ENCODE measurements around the gene CNGB1. TPM values are rescaled to one million over a fixed set of nuclear protein-coding genes. Genes with fewer than 3 reads are reported as not detected.

CNGB1 gene
- total RNA-seq, 4 donors from 2014 or later, result not detected

DNA sequence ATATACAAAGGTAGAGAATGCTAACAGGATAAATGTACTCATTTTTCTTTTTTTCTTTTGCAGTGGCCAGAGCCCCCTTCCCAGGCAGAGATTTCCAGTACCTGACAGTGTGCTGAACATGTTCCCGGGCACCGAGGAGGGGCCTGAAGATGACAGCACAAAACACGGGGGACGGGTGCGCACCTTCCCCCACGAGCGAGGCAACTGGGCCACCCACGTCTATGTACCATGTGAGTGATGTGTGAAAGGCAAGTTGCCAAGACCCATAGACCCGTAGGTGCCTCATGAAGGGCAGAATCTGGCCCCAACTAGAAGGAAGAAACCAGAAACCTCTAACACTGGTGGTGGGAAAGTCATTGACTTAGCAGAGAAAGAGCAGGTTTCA lies 31.5 kb upstream of the CNGB1 start:
- H3K27ac ChIP-seq, result no peak overlapping the region
- no peak for DNase-seq
- intact Hi-C loops (cut with DNase I; ENCODE audit: low total_unique reads), result loop anchor here (5.0 kb wide), 2 partner anchors 100 to 245 kb away; no protein-coding TSS in a partner anchor
- H3K9me3 ChIP-seq, result no peaks in the 10 kb centered on the region
- TF ChIP-seq, protein P1, sequence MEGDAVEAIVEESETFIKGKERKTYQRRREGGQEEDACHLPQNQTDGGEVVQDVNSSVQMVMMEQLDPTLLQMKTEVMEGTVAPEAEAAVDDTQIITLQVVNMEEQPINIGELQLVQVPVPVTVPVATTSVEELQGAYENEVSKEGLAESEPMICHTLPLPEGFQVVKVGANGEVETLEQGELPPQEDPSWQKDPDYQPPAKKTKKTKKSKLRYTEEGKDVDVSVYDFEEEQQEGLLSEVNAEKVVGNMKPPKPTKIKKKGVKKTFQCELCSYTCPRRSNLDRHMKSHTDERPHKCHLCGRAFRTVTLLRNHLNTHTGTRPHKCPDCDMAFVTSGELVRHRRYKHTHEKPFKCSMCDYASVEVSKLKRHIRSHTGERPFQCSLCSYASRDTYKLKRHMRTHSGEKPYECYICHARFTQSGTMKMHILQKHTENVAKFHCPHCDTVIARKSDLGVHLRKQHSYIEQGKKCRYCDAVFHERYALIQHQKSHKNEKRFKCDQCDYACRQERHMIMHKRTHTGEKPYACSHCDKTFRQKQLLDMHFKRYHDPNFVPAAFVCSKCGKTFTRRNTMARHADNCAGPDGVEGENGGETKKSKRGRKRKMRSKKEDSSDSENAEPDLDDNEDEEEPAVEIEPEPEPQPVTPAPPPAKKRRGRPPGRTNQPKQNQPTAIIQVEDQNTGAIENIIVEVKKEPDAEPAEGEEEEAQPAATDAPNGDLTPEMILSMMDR (IDR thresholded peaks at IDR 0.05), result no peak
- TF ChIP-seq POLR2A (IDR thresholded peaks at IDR 0.05), result no peak
- H3K36me3 ChIP-seq, result no peaks in the 10 kb centered on the region
- no peaks in the 10 kb centered on the region for H3K4me1 ChIP-seq
- H3K4me3 ChIP-seq, result no peak overlapping the region
- H3K27me3 ChIP-seq, result no peaks in the 10 kb centered on the region

DNA sequence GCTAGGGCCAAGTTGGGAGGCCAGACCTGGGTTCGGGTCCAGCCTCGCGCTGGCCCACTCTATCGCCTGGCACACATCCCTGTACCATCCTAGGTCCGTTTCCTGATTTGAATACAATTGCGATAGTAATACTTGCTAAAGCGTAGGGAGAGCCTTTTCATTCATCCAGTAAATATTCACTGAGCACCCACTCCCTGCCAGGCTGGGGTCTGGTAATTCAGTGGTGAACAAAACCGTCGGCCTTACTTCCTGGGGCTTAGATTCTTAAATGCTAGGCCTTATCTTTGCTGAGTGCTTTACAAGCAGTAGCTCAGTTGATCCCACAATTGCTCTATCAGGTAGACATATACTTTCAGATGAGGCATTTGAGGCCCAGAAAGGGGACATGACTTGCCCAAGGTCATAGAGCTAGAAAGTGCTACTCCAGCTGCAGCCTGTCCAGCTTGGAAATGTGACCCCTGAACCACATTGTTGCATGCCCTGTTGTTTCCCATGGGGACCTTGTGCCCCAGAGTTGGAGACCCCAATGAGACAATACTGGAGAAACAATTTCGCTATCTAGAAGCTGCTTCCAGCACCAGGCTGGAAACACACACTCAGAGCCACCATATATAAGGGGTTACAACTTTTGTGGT lies 31.0 kb upstream of the CNGB1 start:
- Histone ChIP-seq H3K36me3 (no peaks in the 10 kb centered on the region), H3K27me3 (no peaks in the 10 kb centered on the region), H3K4me1 (no peaks in the 10 kb centered on the region), H3K9me3 (no peaks in the 10 kb centered on the region), H3K4me3 (peak overlapping the region; percentile 52 to 60), H3K27ac (peak overlapping the region; percentile 87)
- intact Hi-C loops (cut with DNase I; ENCODE audit: low total_unique reads), result loop anchor here (5.0 kb wide), 2 partner anchors 100 to 245 kb away; no protein-coding TSS in a partner anchor
- no peak for DNase-seq
- TF ChIP-seq, protein P1 (IDR thresholded peaks at IDR 0.05), result no peak
- TF ChIP-seq POLR2A (IDR thresholded peaks at IDR 0.05), result no peak

DNA sequence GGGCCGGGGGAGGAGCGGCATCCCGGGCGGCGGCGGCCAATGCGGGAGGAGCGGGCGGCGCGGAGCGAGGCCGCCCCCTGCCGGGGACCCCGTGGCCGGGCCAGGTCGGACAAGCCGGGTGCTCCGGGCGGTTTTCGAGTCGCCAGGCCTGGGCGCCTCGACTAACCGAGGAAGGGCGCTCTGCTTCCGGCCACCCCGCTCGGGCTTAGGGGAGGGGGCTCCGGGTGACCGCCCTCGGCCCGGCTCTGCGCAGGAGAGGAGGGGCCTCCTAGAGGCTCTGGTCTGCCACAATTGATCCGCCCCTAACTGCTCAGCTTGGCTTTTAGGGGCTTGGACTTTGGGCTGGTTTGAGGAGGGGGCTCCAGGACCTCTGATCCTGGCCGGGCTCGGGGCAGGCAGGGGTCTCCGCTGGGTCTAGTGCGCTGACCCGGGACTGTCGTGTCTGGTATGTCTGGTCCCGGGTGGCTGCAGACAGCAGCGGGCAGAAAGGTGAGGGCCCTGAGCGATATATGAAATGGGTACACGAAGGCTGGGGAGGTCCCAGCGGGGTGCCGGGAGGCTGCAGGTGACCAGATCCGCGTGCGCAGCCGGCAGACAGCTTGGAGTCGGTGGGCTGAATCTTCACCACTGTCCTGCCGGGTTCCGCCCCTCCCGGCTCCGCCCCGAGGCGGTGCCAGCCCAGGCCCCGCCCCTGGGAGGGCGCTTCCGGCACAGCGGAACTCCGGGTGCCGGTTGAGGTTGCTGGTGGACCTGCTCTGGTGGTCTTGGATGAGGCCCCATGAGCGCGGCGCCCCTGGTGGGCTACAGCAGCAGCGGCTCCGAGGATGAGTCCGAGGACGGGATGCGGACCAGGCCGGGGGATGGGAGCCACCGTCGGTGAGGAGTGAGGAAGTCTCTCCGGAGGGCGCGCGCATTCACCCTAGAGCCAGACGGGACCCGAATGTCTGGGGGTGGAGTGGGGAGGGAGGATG lies 30.1 kb upstream of the CNGB1 start, which contains the start of gene USB1:
USB1 (plus strand) TSS at position 702 of the 971 bp plus-strand sequence; CDS start at position 779, 77 bp downstream.
- peak; percentile 46 to 77 for TF ChIP-seq POLR2A (IDR thresholded peaks at IDR 0.05)
- TF ChIP-seq, protein P1 (IDR thresholded peaks at IDR 0.05), result peak; percentile 59 to 88 (median 70)
- Histone ChIP-seq H3K36me3 (no peaks in the 10 kb centered on the region), H3K27me3 (no peaks in the 10 kb centered on the region), H3K4me3 (peak within 1 kb of the TSS; percentile 52 to 60), H3K4me1 (no peaks in the 10 kb centered on the region), H3K9me3 (no peaks in the 10 kb centered on the region), H3K27ac (peak within 1 kb of the TSS; percentile 87)
- intact Hi-C loops (cut with DNase I; ENCODE audit: low total_unique reads), result loop anchor here (5.0 kb wide), 2 partner anchors 99 to 244 kb away; no protein-coding TSS in a partner anchor
- DNase-seq, result peak; percentile 76 to 86

GRCh38 chr16:57999971-58000705 lies 29.2 kb upstream of the CNGB1 start, which contains the start of gene ZNF319:
TSS of gene ZNF319 (minus strand) at chr16:58000672. CDS start at chr16:57998265, 2,407 bp downstream.
- no peaks in the 10 kb centered on the region for H3K9me3 ChIP-seq
- H3K4me3 ChIP-seq, result peak within 1 kb of the TSS; percentile 52 to 60
- DNase-seq, result no peak
- H3K4me1 ChIP-seq, result no peaks in the 10 kb centered on the region
- H3K27me3 ChIP-seq, result no peaks in the 10 kb centered on the region
- intact Hi-C loops (cut with DNase I; ENCODE audit: low total_unique reads), result loop anchor here (5.0 kb wide), 2 partner anchors 98 to 243 kb away; no protein-coding TSS in a partner anchor
- peak within 1 kb of the TSS; percentile 87 for H3K27ac ChIP-seq
- no peaks in the 10 kb centered on the region for H3K36me3 ChIP-seq
- TF ChIP-seq, protein P1 (IDR thresholded peaks at IDR 0.05), result no peak
- peak in 1 of 2 donors; percentile 28 for TF ChIP-seq POLR2A (IDR thresholded peaks at IDR 0.05)

Measured in uterus (tissue), 4 donors.